HG02678 (cell line): ENCODE data around the gene AGFG1.
A peak's percentile ranks its signal among the peaks of the same experiment; 100 is the strongest.
"Not testable (repeated sequence)": the region's sequence is repeated elsewhere in the genome, so short reads cannot be mapped to it uniquely, and the experiment has no call there.

ENCODE experiments used
- ATAC-seq: cut with Tn5 transposase; IDR thresholded peaks from one replicate; pipeline ENCODE4 v1.9.1; 2021; ENCODE audit warnings: mild to moderate bottlenecking, moderate library complexity; ENCODE audit not compliant: unreplicated experiment

AGFG1 gene

GRCh38 chr2:227529871-227530270, 57.9 kb downstream of the AGFG1 start:
- no peak for ATAC-seq

GRCh38 chr2:227534714-227535113, 62.8 kb downstream of the AGFG1 start:
- ATAC-seq: peak; percentile 89

- no peak for ATAC-seq
Observed at GRCh38 chr2:227536445-227536844, 64.5 kb downstream of the AGFG1 start.

- ATAC-seq: no peak
Observed at GRCh38 chr2:227539465-227539956, 67.6 kb downstream of the AGFG1 start.

- not testable (repeated sequence) for ATAC-seq
Observed at GRCh38 chr2:227540352-227540751, 68.4 kb downstream of the AGFG1 start.

GRCh38 chr2:227545990-227546389, 74.0 kb downstream of the AGFG1 start:
- no peak for ATAC-seq

- no peak for ATAC-seq
Observed at GRCh38 chr2:227551836-227552235, 79.9 kb downstream of the AGFG1 start.

GRCh38 chr2:227562581-227562980, 90.6 kb downstream of the AGFG1 start:
- ATAC-seq: no peak

- ATAC-seq: no peak
Observed at GRCh38 chr2:227565080-227565479, 93.1 kb downstream of the AGFG1 start.

GRCh38 chr2:227566012-227566411, 94.1 kb downstream of the AGFG1 start:
- ATAC-seq: no peak

GRCh38 chr2:227568852-227569169, 96.9 kb downstream of the AGFG1 start:
- ATAC-seq: no peak

- no peak for ATAC-seq
Observed at GRCh38 chr2:227570615-227571014, 98.7 kb downstream of the AGFG1 start.

GRCh38 chr2:227576110-227576509, 104.2 kb downstream of the AGFG1 start:
- ATAC-seq: no peak

GRCh38 chr2:227576812-227577211, 104.9 kb downstream of the AGFG1 start:
- no peak for ATAC-seq

- no peak for ATAC-seq
Observed at GRCh38 chr2:227577555-227577954, 105.6 kb downstream of the AGFG1 start.

GRCh38 chr2:227578642-227579041, 106.7 kb downstream of the AGFG1 start:
- ATAC-seq: no peak

- no peak for ATAC-seq
Observed at GRCh38 chr2:227579791-227580190, 107.8 kb downstream of the AGFG1 start.

- ATAC-seq: no peak
Observed at GRCh38 chr2:227582369-227582768, 110.4 kb downstream of the AGFG1 start.

- ATAC-seq: peak; percentile 78
Observed at GRCh38 chr2:227592694-227593387, 120.9 kb downstream of the AGFG1 start.

GRCh38 chr2:227595797-227596196, 123.8 kb downstream of the AGFG1 start:
- no peak for ATAC-seq

GRCh38 chr2:227597036-227597435, 125.1 kb downstream of the AGFG1 start:
- no peak for ATAC-seq

GRCh38 chr2:227597998-227598397, 126.0 kb downstream of the AGFG1 start:
- no peak for ATAC-seq
